Fibroblast of peridontal ligament (primary cell): Measurements from ENCODE around the gene DCTN1.
"Not testable (repeated sequence)": the region's sequence is repeated elsewhere in the genome, so short reads cannot be mapped to it uniquely, and the experiment has no call there.

Source experiments
- DNase-seq: peaks from one replicate; pipeline ENCODE4 v3.0.0-alpha.2; 2010; ENCODE audit errors: extremely low read depth

Gene DCTN1

DNA sequence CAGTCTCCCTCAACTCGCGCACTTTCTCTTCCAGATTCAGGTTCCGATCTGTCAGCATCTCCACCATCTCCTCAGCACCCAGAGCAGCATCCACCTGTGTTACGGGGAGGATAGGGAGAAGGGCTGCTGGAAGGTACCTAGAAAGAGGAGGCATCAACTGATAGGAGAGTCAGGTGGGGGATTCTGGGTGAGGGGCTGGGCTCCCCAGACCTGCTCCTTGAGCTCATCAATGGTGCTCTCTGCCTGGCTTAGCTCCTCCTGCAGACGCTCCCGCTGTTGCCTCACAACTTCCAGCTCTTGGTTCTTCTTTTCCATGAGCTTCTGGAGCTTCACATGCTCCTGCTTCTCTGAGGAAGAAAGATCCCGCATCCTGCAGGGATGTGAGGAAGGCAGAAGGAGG lies 10.1 kb downstream of the DCTN1 start:
- DNase-seq = no peak

DNA sequence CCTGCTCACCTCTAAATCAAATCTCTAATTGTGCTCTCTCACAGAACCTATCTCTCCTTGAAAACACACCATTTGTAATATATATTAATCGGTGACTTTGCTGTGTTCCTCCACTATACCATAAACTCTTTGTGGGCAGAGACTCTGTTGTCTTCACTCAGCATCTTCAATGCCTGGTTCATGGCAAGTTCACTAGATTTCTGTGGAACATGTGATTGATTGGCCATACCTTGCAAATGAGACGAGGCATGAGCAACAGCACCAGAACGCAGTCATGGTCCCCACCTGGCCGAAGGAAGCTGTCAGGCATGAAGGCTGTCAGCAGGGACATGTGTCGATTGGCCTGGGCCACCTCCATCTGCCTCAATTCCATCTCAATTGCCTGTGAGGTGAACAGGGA lies 11.6 kb downstream of the DCTN1 start:
- no peak for DNase-seq

DNA sequence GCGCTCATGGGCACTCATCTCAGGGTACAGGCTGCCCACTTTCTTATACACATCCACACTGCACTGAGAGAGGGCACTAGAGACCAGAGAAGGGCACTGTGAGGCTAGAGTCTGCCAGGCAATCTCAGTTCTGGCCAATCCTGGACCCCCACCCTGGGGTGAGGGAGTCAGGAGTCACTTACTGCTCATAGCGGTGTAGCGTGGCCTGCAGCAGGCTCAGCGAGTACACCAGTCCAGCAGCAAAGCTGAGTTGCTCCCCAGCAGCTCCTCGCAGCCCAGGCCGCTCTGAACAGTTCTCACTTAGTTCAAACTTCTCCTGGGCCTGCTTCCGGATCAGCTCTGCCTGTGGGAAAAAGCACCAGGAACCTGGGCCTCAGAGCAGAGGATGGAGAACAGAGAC lies 12.3 kb downstream of the DCTN1 start:
- DNase-seq = no peak

DNA sequence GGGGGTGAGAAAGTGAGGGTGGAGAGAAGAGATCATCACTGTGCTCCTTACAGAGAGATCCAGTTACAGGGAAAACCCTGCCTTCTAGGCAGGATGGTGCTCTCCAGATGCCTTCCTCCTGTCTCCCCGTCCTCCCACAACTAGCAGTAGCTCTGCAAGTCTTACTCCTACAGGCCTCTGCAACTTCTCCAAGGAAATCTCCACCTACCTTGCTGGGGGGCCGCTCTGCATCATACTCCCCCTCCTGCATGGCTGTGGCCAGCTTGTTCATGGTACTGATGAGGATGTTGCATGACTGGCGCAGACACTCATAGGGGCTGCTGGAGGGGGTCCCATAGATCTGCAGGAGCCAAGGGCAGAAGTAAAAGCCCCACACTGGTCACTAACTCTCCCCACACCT lies 14.1 kb downstream of the DCTN1 start:
- DNase-seq = no peak

DNA sequence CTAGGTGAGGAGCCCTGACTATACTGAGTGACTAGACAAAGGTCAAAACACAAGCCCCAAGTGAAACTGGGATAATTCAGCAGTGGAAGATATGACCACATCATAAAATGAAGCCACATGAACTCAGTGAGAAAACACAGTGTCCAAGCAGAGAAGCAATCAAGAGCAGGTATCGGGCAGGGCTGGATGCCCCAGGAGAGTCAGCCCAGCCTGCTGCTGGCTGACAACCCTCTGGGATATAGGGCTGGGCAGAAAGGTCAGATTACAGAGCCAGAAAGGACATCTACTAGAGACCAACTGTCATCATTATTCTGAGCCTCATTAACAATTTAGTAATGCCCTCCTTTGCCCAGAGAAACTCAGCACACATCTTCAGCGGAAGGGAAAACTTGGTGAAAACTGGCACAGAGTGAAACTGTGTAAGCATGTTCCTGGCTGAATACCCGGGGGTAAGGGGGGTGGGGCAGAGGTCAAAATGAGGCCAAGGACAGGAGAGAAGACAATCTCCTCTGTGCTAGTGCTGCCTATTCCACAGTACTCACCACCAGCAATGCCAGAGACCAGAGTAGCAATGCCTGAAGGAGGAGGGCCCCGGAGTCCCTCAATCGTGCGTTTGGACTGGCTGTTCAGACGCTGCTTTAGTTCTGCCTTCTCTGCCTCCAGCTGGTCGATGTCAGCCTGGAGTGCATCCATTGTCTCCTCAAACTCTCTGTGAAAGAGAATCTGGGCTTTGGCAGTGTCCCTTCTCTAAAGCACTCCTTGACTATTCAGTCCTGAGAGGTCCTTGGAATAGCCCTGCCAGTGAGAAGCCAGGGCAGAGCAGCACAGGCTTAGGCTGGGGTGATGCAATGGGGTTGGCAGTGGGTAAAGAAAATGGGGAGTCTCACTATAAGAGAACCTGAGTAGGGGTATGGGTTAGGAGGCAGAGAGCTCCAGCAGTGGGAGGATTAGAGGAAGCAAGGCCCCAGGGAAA lies 15.3 kb downstream of the DCTN1 start:
- DNase-seq = no peak

- no peak for DNase-seq
Observed at GRCh38 chr2:74361327-74361726, 18.8 kb downstream of the DCTN1 start.

GRCh38 chr2:74357627-74358026 lies 22.5 kb downstream of the DCTN1 start:
- DNase-seq = peak; percentile 7

GRCh38 chr2:74349889-74350288 lies 30.2 kb downstream of the DCTN1 start:
- no peak for DNase-seq

DNA sequence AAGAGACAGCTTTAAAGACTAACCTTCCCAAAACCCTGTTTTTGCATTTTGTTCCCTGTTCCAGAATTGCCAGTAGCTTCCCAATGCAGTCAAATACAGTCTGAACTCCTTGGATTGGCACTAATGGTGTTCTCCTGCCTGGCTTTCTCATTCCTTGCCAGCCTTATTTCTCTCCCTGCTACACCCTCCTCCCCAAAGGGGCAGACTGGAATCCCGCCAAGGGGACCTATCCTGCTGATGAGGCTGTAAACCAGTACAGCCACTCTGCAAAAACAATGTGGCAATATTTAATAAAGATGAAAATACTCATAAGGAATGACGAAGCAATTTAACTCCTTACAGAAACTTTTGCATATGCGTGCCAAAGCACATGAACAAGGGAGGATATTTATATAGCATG lies 32.4 kb downstream of the DCTN1 start:
- no peak for DNase-seq

DNA sequence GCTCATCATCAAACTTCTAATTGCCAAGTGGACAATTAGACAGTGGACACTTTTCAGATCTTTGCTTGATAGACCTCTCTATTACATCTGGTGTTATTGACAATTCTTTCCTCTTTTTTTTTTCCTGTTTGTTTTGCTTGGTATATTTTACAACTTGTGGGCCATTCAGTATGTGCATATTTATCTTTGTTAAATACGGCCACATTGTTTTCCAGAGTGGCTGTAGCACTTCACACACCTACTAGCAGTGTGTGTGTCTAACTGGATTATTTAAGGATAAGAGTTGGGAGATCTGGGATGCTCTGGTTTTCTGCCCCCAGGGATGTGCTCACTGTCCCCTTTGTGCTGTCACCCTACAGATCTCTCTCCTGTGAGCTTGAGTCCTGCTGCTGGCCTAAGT lies 32.8 kb downstream of the DCTN1 start:
- DNase-seq = no peak

DNA sequence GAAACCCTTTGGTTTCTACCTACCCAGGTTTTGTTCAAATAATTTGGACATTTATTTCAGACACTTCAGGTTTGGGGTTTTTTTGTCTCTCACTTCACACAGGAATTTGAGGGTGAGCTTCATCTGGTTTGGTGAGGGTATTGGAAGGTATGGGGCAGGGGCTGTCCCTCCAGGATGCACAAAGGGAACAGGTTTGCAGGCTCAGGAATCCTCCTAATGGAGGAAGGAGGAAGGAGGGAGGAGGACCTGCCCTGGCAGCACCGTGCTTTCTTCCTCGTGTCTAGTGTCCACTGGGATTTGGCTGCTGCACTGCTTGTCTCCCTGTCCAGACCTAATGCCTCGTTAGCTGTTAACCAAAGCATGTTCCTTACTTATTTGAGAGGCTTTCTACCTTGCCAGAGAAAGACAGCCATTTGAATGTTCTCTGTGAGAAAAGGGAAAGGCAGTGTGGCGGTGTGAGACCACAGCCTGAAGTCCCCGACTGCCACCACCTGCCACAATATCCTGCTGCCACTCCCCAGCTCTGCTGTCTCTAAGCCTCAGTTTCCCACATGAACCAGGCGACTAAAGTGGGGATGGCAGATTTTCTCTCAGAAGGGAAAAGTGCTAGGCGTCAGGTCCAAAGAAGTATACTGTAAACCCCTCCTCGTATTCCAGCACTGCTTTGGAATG lies 34.7 kb downstream of the DCTN1 start:
- no peak for DNase-seq

- no peak for DNase-seq
Observed at GRCh38 chr2:74343316-74343715, 36.8 kb downstream of the DCTN1 start, which contains the start of gene SLC4A5. Gene SLC4A5, minus strand, starts transcription at chr2:74343416. Its CDS starts 28,393 bp downstream, at chr2:74315023.

DNA sequence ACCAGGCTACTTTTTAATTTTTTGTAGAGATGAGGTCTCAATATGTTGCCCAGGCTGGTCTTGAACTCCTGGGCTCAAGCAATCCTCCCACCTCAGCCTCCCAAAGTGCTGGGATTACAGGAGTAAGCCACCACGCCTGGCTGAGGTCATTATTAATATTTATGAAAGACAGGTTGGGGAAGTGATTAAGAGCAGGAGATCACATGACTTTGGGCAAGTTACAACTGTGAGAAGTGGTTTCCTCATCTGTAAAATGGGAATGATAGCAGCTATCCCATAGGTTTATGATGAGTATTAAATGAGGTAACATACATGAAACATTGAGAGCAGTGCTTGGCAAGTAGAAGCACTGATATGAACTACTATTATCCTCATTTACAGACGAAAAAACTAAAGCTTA lies 43.9 kb downstream of the DCTN1 start:
- not testable (repeated sequence) for DNase-seq

DNA sequence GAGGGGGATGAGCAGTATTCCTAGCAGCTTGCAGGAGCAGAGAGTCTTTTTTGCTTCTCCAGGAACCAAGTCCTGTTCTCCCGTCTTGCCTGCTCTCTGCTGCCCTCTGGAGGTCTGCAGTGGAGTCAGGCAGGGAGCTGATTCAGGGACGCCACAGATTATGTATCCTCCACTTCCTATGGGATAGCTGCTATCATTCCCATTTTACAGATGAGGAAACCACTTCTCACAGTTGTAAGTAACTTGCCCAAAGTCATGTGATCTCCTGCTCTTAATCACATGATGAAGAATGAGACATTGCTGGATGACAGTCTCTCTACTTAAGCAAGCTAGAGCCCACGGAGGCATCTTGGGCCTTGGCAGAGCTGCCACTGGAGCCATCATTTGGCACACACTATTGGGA lies 45.2 kb downstream of the DCTN1 start:
- peak; percentile 74 for DNase-seq

DNA sequence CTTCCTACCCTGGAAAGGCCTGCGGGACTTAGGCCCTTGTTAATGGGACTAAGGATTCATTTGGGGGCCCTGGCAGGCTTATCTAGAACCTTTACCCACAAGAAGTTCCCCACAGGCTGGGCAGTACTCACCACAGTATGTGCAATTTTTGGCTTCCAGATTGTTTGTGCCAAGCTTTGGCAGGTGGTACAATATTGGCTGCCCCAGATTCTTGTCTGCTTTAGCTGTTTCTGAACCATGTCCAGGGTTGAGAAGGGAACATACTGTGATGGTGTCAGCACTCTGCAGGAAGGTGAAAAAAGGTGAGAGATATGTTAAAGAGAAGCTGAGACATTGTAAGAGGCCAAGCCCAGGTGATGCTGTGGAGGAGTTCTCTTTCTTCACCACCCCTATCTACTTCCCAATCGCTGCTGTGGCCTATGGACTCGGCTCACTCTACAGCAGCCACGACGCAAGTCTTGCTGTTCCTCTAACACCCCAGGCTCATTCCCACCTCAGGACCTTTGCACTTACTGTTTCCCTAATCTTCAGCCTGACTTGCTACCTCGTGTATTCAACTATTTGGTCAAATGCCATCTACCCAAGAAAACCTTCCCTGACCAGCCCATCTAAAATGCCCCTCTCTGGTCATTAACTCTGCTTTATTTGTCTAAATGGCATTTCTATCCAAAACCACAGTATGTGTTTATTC lies 46.1 kb downstream of the DCTN1 start:
- no peak for DNase-seq

- DNase-seq = peak; percentile 47
Observed at GRCh38 chr2:74333175-74333574, 46.9 kb downstream of the DCTN1 start.

DNA sequence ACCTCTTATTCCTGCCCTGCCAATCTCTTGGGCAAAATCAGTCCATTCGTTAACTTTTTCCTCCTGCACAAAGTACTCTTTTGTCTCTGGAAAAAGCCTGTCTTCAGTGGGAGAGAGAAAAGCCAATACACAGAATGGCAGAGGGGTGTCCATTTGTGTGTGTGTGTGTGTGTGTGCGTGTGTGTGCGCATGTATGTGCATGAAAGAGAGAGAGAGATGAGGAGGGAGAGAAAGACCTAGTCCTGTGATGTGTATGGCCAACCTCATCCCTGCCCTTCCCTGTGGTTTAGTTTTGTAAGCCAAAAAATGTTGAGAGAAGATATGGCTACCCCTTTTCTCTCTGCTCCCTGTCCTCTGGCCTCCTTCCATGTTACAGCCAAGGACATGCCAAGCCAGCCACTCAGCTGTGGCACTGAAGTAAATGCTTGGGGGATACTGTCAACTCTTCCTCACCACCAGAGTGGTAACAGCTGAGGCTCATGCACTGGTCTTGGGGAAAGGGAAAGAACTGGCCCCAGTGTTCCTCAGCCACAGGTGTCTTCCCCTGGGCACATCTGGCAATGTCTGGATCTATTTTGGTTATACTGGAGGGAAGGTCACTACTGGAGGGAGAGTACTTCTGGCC lies 47.4 kb downstream of the DCTN1 start:
- no peak for DNase-seq

DNA sequence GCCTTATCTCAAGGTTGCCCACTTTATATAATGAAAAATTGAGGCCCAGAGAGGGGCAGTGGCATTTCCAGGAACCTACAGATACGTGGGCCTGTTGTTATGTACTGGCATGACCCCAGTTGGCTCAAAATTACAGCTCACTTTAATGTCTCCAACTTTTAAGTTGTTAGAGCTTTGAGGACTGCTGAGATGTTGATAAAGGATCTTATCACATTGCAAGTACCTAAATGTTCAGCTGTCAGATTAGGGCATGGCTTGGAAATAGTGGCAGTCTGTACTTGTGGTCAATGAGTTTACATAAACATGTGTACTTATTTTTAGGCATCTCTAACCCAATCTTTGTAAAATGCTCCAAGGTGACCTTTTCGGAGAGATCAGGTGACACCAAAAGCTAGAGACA lies 51.5 kb downstream of the DCTN1 start:
- DNase-seq = no peak

- DNase-seq = no peak
Observed at GRCh38 chr2:74328074-74328473, 52.0 kb downstream of the DCTN1 start.

- no peak for DNase-seq
Observed at GRCh38 chr2:74327627-74328026, 52.5 kb downstream of the DCTN1 start.

GRCh38 chr2:74327199-74327598 lies 52.9 kb downstream of the DCTN1 start:
- DNase-seq = no peak

GRCh38 chr2:74325815-74326214 lies 54.3 kb downstream of the DCTN1 start:
- no peak for DNase-seq
